Endometrium (tissue), 2 donors: Measurements from ENCODE around the gene ADAMTSL5.
"Not testable (repeated sequence)": the region's sequence is repeated elsewhere in the genome, so short reads cannot be mapped to it uniquely, and the experiment has no call there.

ENCODE experiments used
- FAIRE-seq: peaks from 2 replicates; lab custom pipeline; 2012; peaks lifted over from hg19 to GRCh38; lab: Jason Lieb, UNC
- donor health status: control.
- donor health status: control.

ADAMTSL5 gene

DNA sequence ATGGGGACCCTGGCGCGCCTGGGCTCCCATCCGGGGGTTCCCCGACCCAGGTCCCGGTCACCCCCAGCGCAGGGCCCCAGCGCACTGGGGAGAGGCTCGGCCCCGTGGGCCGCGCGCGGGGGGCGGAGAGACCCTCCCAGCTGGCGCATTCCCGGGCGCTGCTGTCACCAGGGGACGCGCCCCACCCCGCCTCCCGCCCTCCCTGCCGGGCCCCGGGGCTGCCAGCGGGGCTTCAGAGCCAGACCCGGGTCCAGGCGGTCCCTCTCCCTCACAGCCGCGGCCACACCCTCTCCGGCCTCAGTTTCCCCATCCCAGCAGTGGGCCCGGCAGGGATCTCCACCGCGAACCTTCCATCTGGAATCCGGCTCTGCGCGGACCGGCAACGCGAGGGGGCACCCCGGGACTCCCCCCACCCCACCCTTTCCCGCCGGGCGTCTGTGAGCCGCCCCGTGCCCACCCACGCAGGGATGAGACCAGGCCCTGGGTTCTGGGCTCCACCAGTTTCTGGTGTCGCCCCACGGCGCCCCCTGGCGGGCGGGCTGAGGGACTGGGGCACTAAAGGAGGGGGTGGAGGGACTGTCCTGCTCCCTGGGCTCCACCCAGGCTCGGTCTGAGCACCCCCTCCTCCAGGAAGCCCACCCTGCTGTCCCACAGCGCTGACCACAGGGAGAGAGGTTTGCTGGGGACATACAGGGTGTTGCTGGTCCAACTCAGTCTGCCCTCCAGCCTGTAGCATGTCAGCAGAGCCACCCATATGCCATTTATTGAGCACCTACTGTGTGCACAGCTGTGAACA is 878 bp upstream of the ADAMTSL5 start:
- no peak for FAIRE-seq

DNA sequence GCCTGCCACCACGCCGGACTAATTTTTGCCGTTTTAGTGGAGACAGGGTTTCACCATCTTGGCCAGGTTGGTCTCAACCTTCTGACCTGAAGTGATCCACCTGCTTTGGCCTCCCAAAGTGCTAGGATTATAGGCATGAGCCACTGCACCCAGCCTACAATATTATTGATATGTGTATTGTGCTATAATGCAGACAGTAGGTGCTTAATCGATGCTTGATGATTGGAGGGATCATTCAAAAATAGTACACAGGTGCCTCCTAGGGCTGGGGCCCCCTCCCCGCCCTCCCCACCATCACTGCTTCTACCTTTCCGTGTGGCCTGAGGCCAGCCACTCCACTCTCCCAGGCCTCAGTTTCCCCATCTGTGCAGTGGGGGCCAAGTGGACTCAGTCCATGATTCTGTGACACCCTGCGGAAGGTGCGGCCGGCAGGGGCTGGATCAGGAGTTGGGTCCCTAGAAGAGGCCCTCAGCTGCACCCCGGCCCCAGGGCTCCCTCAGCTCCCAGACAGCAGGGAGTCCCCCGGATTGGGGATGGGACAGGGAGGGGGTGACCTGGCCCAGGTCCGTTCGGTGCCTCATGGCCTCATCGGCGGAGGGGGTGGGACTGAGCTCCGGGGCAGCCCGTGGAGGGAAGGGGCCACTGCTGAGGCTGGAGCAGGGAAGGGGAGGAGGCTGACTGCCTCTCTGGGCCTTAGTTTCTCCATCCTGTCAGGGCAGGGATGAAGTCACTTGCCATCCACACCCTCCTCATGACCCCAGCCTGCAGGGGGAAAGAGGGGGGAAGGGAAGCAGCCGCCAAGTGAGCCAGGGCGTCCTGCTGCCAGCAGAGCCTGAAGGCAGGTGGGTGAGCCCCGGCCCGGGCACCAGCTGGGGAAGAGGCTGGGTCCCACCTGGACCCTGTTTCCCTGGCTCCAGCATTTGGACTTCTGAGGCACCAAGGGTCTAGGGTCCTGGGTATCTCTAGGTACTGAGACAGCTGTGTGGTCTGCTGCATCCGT is 1.2 kb downstream of the ADAMTSL5 start:
- FAIRE-seq: no peak

GRCh38 chr19:1510807-1511206 is 2.0 kb downstream of the ADAMTSL5 start:
- no peak for FAIRE-seq

- no peak for FAIRE-seq
These were observed 2.4 kb downstream of the ADAMTSL5 start for GRCh38 chr19:1510442-1510806.

GRCh38 chr19:1509602-1510441 is 3.0 kb downstream of the ADAMTSL5 start:
- no peak for FAIRE-seq

GRCh38 chr19:1508507-1508856 is 4.3 kb downstream of the ADAMTSL5 start:
- FAIRE-seq: no peak

- peak; percentile 85 for FAIRE-seq
These were observed 4.9 kb downstream of the ADAMTSL5 start for GRCh38 chr19:1507763-1508506.

DNA sequence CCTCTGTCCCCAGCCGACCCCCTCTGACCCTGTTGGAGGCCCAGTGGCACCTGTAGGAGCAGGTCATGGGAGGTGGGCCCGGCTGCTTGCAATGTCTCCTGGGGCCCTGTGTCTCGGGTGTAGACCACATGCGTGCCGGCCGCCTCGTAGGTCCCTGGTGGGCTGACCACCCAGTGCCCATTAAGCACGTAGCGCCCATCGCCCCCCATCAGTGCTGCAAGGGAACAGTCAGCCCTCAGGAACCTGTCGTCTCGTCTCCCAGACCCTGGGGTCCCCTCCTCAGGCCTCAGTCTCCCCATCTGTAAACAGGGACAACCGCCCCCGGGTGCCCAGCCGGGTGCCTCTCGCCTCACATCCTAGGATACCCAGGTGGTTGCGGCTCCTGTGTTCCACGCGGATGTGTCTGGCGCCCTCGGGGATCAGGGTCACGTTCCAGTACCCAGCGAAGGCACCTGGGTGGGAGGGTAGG is 5.6 kb downstream of the ADAMTSL5 start:
- no peak for FAIRE-seq

- no peak for FAIRE-seq
These were observed 6.6 kb downstream of the ADAMTSL5 start for GRCh38 chr19:1505991-1506881.

DNA sequence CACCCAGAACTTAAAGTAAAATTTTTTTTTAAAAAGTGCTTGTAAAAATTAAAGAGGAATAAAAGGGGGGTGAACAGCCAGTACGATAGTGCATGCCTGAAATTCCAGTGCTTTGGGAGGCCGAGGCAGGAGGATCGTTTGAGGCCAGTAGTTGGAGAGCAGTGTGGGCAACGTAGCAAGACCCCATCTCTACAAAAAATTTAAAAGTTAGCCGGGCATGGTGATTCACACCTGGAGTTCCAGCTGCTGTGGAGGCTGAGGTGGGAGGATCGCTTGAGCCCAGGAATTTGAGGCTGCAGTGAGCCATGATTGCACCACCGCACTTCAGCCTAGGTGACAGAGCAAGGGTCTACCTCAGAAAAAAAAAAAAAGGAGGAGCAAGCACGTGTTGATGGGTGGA is 7.8 kb downstream of the ADAMTSL5 start:
- no peak for FAIRE-seq

DNA sequence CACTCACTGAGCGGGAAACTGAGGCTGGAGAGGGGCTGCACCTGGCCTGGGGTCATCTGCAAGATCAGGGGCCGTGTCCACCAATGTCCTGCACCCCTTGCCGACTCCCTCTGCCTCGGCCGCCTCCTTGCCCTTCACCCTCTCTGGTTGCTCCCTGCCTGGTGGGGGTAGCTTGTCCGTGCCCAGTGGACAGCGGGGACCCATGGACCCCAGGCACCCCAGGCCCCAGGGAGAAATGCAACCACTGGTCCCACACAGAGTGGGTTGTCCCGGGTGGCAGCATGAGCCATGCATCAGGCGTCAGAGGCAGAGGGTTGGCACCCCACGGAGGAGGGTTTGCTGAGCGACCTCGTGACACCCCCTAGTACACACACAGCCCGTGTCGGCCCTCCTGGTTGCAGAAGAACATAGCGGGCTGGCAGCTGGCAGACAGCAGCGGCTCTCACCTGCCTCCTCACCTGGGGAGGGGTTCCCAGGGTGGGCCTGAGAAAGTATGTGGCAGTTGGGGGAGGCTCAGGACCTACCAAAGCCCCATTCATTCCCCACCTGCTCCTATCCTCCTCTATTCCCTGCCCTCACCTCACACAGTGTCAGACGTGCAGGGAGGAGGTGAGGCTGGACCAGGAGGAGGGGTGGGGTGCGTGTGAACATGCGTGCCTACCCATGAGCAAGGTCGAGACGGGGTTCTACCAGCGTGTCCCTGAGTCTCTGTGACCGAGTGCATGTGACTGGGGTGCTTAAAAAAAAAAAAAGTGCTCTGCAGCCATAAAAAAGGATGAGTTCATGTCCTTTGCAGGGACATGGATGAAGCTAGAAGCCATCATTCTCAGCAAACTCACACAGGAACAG is 8.7 kb downstream of the ADAMTSL5 start:
- FAIRE-seq: no peak

DNA sequence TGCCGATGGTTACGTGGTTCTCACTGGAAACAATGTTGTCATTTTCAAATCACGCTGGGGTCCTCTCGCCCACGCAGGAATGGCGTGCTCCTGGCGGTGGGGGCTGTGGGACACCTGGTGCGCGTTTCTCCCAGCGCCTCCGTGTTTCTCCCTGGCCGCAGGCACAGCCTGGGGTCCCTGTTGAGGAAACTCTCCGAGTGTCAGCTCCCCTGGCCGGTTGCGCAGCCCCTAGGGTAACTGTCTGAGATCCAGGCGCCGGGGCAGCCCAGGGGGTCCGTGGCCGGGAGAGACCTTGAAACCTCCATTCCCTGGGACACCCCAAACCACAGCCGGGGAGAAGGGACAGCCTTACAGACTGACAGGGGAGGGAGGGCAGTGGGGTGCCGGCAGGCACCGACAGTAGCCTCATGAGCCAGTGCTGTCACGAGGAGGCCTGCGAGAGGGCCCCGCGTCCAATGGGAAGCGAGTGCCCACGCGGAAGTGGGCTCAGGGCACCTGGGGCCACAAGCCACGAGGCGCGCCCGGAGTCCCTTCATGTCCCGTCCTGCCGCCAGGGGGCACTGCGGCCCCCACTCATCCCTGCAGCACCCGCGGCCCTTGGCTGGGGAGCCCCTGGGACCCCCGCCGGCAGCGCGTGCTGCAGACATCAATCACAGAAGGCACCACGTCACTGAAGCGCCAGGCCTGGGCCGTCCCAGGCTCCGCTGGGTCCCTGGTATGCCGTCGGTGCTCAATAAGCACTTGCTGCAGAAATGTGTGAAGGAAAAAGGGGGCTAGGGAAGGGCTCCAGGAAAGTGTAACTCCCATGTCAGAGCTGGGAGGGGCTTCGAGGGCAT is 9.5 kb downstream of the ADAMTSL5 start:
- no peak for FAIRE-seq

DNA sequence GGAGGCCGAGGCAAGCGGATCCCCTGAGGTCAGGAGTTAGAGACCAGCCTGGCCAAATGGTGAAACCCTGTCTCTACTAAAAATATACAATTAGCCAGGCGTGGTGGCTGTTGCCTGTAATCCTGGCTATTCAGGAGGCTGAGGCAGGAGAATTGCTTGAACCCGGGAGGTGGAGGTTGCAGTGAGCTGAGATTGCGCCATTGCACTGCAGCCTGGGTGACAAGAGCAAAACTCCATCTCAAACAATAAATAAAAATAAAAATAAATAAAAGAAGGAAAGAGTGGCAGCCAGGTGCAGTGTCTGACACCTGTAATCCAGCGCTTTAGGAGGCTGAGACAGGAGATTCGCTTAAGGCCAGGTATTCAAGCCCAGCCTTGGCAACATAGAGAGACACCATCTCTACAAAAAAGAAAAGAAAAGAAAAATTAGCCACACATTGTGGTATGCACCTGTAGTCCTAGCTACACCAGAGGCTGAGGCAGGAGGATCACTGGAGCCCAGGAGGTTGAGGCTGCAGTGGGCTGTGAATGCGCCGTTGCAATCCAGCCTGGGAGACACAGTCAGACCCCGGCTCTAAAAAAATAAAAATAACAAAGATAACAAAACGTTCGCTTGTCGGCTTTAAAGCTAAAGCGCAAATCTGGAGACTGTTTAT is 10.3 kb downstream of the ADAMTSL5 start:
- no peak for FAIRE-seq

GRCh38 chr19:1501200-1501595 is 11.6 kb downstream of the ADAMTSL5 start:
- no peak for FAIRE-seq

- not testable (repeated sequence) for FAIRE-seq
These were observed 13.6 kb downstream of the ADAMTSL5 start for GRCh38 chr19:1499231-1499630.

DNA sequence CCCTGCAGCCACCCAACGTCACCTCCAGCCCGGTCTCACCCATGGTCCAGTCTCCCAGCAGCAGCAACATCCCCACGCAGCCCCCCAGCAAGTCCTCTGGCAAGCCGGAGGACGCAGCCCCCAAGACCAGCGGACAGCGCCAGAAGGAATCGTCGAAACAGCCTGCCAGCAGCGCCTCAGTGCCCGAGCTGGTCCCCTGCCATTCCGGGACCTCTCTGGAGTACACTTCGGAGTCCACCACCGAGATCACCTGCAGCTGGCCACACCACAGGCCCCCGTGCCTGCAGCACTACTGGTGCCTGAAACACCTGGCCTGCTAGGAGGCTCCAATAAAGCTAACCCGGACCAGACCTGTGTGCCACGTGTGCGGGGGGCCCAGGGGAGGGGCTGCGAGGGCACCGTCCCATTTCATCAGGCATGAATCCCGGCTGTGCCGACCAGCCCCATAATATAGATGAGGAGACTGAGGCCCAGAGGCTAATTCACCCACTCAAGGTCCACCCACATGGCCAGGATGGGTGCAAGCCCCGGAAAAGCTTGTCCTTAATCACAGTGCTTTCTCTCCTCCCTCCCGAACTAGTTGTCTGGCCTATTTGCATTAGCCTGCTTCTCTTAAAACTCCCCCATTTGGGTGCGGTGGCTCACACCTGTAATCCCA is 15.1 kb downstream of the ADAMTSL5 start:
- no peak for FAIRE-seq
